Suprapubic skin (tissue), 4 donors: ENCODE data around the gene PSTPIP2. TPM values are rescaled to one million over a fixed set of nuclear protein-coding genes. Genes with fewer than 3 reads are reported as not detected.

Source experiments
- DNase-seq, 2 donors: peaks; one replicate each; pipeline ENCODE4 v3.0.0-alpha.2; 2019; ENCODE audit warnings: low spot score in 2 of 2
- H3K27ac ChIP-seq: fragments of 200-600 bp; sonication (generic); one replicate; pipeline ENCODE4 v1.5.1; 2019
- H3K27me3 ChIP-seq: fragments of 200-600 bp; sonication (generic); one replicate; pipeline ENCODE4 v1.5.1; 2019
- H3K36me3 ChIP-seq: fragments of 200-600 bp; sonication (generic); one replicate; pipeline ENCODE4 v1.5.1; 2019
- H3K4me1 ChIP-seq: fragments of 200-600 bp; sonication (generic); one replicate; pipeline ENCODE4 v1.5.1; 2019
- H3K4me3 ChIP-seq: fragments of 200-600 bp; sonication (generic); one replicate; pipeline ENCODE4 v1.5.1; 2019; ENCODE audit warnings: mild to moderate bottlenecking
- H3K9me3 ChIP-seq: fragments of 200-600 bp; sonication (generic); one replicate; pipeline ENCODE4 v1.5.1; 2019
- EP300 ChIP-seq: sonication (generic); formaldehyde crosslinking; IDR thresholded peaks from one replicate; pipeline ENCODE4 v1.6.1; 2017; ENCODE audit warnings: antibody characterized with exemption
- POLR2A ChIP-seq, 2 donors: fragments of 450-650 bp; IDR thresholded peaks; one replicate each; pipeline ENCODE4 v1.6.1; 2017; ENCODE audit warnings: antibody characterized with exemption in 2 of 2, mild to moderate bottlenecking in 2 of 2, moderate library complexity in 2 of 2
- POLR2AphosphoS5 ChIP-seq, 3 donors: sonication (generic); formaldehyde crosslinking; IDR thresholded peaks; one replicate each; pipeline ENCODE4 v1.6.1; 2017; ENCODE audit warnings: antibody characterized with exemption in 3 of 3
- WGBS: methylation state at CpG from one replicate; pipeline ENCODE4 v1.1.5; 2018; 5-methylcytosine and 5-hydroxymethylcytosine counted together
- total RNA-seq, 4 donors: library from RNA; depleted of rRNA; stranded (reverse); fragments of >200 nt; gene quantifications; one replicate each; pipeline ENCODE4 v1.1.0, GENCODE V29; 2016
- TF ChIP-seq, protein P1 (sequence below), 2 donors: fragments of 200-600 bp in 1 of 2; fragments of 450-650 bp in 1 of 2; sonication (generic) in 1 of 2; IDR thresholded peaks; one replicate each; pipeline ENCODE4 v1.5.1; 2016 to 2019; ENCODE audit warnings: antibody characterized with exemption in 2 of 2, mild to moderate bottlenecking in 1 of 2, moderate library complexity in 1 of 2

The PSTPIP2 gene
- total RNA-seq, 4 donors from 2014 or later, result 7.5 to 33.6 (median 16.0) TPM

DNA sequence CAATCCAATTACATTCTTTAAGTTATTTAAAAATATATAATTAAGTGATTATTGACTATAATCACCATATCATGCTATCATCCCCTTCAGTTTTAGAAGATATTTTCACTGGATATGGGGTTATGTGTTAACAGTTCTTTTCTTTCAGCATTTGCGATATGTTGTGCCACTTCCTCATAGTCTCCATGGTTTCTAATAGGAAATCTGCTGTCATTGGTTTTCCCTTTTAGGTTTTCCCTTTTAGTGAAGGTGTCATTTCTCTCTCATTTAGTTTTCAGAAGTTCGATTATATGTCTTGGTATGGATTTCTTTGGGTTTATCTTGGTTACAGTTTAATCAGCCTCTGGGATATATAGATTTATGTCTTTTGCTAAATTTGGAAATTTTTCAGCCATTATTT lies 70.2 kb downstream of the PSTPIP2 start:
- no peak for DNase-seq
- no peak overlapping the region for H3K27ac ChIP-seq
- H3K4me3 ChIP-seq, result no peak overlapping the region
- TF ChIP-seq EP300, result no peak
- no peak for TF ChIP-seq POLR2A (IDR thresholded peaks at IDR 0.05)
- TF ChIP-seq, protein P1, sequence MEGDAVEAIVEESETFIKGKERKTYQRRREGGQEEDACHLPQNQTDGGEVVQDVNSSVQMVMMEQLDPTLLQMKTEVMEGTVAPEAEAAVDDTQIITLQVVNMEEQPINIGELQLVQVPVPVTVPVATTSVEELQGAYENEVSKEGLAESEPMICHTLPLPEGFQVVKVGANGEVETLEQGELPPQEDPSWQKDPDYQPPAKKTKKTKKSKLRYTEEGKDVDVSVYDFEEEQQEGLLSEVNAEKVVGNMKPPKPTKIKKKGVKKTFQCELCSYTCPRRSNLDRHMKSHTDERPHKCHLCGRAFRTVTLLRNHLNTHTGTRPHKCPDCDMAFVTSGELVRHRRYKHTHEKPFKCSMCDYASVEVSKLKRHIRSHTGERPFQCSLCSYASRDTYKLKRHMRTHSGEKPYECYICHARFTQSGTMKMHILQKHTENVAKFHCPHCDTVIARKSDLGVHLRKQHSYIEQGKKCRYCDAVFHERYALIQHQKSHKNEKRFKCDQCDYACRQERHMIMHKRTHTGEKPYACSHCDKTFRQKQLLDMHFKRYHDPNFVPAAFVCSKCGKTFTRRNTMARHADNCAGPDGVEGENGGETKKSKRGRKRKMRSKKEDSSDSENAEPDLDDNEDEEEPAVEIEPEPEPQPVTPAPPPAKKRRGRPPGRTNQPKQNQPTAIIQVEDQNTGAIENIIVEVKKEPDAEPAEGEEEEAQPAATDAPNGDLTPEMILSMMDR (IDR thresholded peaks at IDR 0.05), result no peak
- TF ChIP-seq POLR2AphosphoS5 (IDR thresholded peaks at IDR 0.05), result no peak
- H3K4me1 ChIP-seq, result no peaks in the 10 kb centered on the region
- H3K36me3 ChIP-seq, result peaks cover 3% of the 10 kb centered on the region
- H3K27me3 ChIP-seq, result no peaks in the 10 kb centered on the region
- H3K9me3 ChIP-seq, result no peaks in the 10 kb centered on the region
- 95% methylated on average over 2 of the region's 2 CpGs for WGBS

DNA sequence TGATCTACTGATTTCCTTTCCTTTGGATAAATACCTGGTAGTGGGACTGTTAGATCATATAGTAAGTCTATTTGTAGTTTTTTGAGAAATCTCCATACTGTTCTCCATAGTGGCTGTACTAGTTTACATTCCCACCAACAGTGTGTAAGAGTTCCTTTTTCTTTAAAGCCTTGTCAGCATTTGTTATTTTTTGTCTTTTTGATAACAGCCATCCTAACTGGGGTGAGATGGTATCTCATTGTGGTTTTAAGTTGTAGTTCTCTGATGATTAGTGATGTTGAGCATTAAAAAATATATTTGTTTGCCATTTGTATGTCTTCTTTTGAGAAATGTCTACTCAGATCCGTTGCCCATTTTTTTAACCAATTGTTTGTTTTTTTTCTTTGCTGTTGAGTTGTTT lies 71.0 kb downstream of the PSTPIP2 start:
- WGBS, result 90% methylated on average over 1 of the region's 1 CpG
- Histone ChIP-seq H3K27ac (no peak overlapping the region), H3K4me1 (no peaks in the 10 kb centered on the region), H3K36me3 (peaks cover 4% of the 10 kb centered on the region), H3K9me3 (no peaks in the 10 kb centered on the region), H3K27me3 (no peaks in the 10 kb centered on the region), H3K4me3 (no peak overlapping the region)
- no peak for DNase-seq
- no peak for TF ChIP-seq POLR2AphosphoS5 (IDR thresholded peaks at IDR 0.05)
- TF ChIP-seq, protein P1 (IDR thresholded peaks at IDR 0.05), result no peak

DNA sequence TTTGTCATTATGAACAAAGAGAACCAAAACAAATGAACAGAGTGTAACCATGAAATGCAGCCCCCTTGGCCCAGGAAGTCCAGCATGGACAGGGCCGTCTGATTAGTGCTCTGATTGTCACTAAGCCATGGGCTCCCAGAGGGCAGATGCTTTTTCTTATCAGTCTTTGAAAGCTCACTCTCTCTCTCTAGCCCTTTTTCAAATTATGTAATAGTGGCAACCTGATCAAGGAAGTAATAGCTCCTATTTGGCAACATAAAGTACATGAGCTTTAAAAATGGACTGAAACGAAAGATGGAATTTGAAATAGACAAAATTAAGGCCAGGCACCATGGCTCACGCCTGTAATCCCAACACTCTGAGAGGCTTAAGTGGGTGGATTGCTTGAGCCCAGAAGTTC lies 72.5 kb downstream of the PSTPIP2 start:
- H3K27me3 ChIP-seq, result no peaks in the 10 kb centered on the region
- no peaks in the 10 kb centered on the region for H3K9me3 ChIP-seq
- H3K36me3 ChIP-seq, result peaks cover 11% of the 10 kb centered on the region
- H3K27ac ChIP-seq, result no peak overlapping the region
- no peaks in the 10 kb centered on the region for H3K4me1 ChIP-seq
- 76% methylated on average over 3 of the region's 3 CpGs for WGBS
- TF ChIP-seq, protein P1 (IDR thresholded peaks at IDR 0.05), result no peak
- TF ChIP-seq POLR2A (IDR thresholded peaks at IDR 0.05) (no peak), EP300 (no peak), POLR2AphosphoS5 (IDR thresholded peaks at IDR 0.05) (no peak)
- no peak for DNase-seq
- H3K4me3 ChIP-seq, result no peak overlapping the region

DNA sequence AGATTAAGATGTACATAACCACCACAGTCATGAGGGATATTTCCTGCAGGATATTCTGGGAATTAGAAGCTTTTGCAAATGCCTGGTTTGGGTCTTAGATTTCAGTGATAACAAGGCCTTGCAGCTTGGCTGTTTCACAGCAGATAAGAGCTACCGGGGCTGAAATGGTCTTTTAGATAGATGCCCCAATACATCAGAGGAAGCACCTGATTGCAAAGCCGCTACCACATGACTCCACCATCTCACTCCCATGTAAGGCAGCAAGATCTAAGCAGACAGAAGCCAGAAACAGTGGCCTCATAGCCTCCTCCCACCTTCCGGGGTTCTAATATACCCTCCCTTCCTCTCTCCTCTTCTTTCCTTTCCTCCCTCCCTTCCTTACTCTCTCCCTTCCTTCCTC lies 73.8 kb downstream of the PSTPIP2 start:
- DNase-seq, result no peak
- no peaks in the 10 kb centered on the region for H3K4me1 ChIP-seq
- H3K27ac ChIP-seq, result no peak overlapping the region
- H3K27me3 ChIP-seq, result no peaks in the 10 kb centered on the region
- WGBS, result 55% methylated on average over 3 of the region's 3 CpGs
- no peak for TF ChIP-seq EP300
- TF ChIP-seq, protein P1 (IDR thresholded peaks at IDR 0.05), result no peak
- TF ChIP-seq POLR2AphosphoS5 (IDR thresholded peaks at IDR 0.05), result no peak
- no peak for TF ChIP-seq POLR2A (IDR thresholded peaks at IDR 0.05)
- no peaks in the 10 kb centered on the region for H3K9me3 ChIP-seq
- no peak overlapping the region for H3K4me3 ChIP-seq
- H3K36me3 ChIP-seq, result peaks cover 10% of the 10 kb centered on the region

DNA sequence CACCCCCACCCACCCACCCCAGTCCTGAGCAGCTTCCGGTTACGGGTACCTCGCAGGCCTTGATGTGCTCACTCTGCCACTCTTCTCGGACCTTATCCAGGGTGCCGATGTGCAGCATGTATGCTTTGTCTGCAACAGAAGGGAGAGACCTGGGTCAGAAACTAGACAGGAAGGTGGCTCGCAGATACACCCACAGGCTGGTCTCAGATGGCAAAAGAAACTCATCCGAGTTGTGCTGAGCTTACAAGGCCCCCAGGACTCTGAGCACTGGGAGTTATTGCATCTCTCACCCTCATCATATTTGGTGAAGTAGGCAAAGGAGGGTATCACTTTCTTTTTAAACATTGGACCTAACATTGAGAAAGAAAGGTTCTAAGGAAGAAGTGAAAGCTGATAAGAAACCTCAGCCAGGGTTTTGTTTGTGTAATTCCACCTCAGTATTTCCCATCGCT lies 74.3 kb downstream of the PSTPIP2 start:
- H3K27ac ChIP-seq, result no peak overlapping the region
- no peaks in the 10 kb centered on the region for H3K27me3 ChIP-seq
- no peak overlapping the region for H3K4me3 ChIP-seq
- peaks cover 7% of the 10 kb centered on the region for H3K36me3 ChIP-seq
- DNase-seq, result no peak
- no peak for TF ChIP-seq EP300
- no peak for TF ChIP-seq POLR2AphosphoS5 (IDR thresholded peaks at IDR 0.05)
- TF ChIP-seq, protein P1 (IDR thresholded peaks at IDR 0.05), result no peak
- TF ChIP-seq POLR2A (IDR thresholded peaks at IDR 0.05), result no peak
- H3K4me1 ChIP-seq, result no peaks in the 10 kb centered on the region
- no peaks in the 10 kb centered on the region for H3K9me3 ChIP-seq
- WGBS, result 87% methylated on average over 8 of the region's 8 CpGs
